ENCODE data around the gene KRT80.

DNA sequence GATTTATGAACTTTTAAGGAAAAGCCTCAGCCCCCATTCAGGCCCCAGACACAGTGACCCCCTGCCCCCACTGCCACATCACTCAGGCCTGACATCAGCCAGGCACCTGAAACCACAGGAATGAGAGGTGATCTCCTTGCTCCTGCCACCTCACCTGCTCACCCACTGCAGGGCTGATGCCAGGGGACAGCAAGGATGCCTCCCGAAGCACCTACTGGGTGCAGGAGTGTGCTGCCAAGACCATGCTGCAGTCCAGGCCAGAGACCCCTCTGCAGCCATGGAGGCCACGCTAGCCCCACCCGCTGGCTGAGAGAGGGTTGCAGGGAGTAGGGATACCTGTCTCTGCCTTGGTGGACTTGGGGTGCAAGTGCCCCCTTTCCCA is 22.6 kb upstream of the KRT80 start:
- no peak for TF ChIP-seq POLR2A (IDR thresholded peaks at IDR 0.05; ENCODE audit: low read length)
- TF ChIP-seq GATA1 (IDR thresholded peaks at IDR 0.05; ENCODE audit: low read depth, low read length) = no peak

Measured in erythroblast (primary cell).